Activated naive CD8-positive, alpha-beta T cell treated with anti-CD3 and anti-CD28 coated beads, Interleukin-2, amount 10 ng/mL, durations not matched to agents 7 days and 5 days (primary cell): Measurements from ENCODE around the gene GRIK3. TPM values are rescaled to one million over a fixed set of nuclear protein-coding genes. Genes with fewer than 3 reads are reported as not detected.

Experiments
- ATAC-seq: fragments of 150-1000 bp; cut with Tn5 transposase; one replicate; pipeline ENCODE4 v1.10.0; 2021; ENCODE audit warnings: low read depth, moderate library complexity
- POLR2A ChIA-PET: fragments of 350-600 bp; sonication (Branson Sonifier 250); formaldehyde crosslinking; loops from one replicate; lab custom pipeline; 2021; ENCODE audit warnings: antibody characterized with exemption; lab: Charles Lee
- DNase-seq: peaks from one replicate; pipeline ENCODE4 v3.0.0; 2021
- H3K27ac Mint-ChIP-seq: one replicate; pipeline ENCODE4 v1.8.0; 2022; ENCODE audit warnings: mild to moderate bottlenecking, mixed read lengths
- H3K27me3 Mint-ChIP-seq: one replicate; pipeline ENCODE4 v1.8.0; 2022; ENCODE audit warnings: mild to moderate bottlenecking, moderate library complexity, mixed read lengths
- H3K36me3 Mint-ChIP-seq: one replicate; pipeline ENCODE4 v1.8.0; 2021; ENCODE audit warnings: mild to moderate bottlenecking, mixed read lengths
- H3K4me1 Mint-ChIP-seq: one replicate; pipeline ENCODE4 v1.8.0; 2021; ENCODE audit warnings: mixed read lengths
- H3K4me3 Mint-ChIP-seq: one replicate; pipeline ENCODE4 v1.8.0; 2022; ENCODE audit warnings: mild to moderate bottlenecking, moderate library complexity, mixed read lengths
- H3K9me3 Mint-ChIP-seq: one replicate; pipeline ENCODE4 v1.8.0; 2021; ENCODE audit warnings: mixed read lengths
- total RNA-seq, 2 experiments: library from RNA; stranded (reverse); gene quantifications; one replicate each; pipeline ENCODE4 v1.2.3, GENCODE V29; 2021

GRIK3 gene
- total RNA-seq, 2 experiments from 2014 or later, result not detected

GRCh38 chr1:36884029-36884701, 150.2 kb downstream of the GRIK3 start:
- ATAC-seq, result no peak
- DNase-seq, result no peak
- no peak overlapping the region for H3K27ac Mint-ChIP-seq
- POLR2A ChIA-PET, result no interaction called here
- no peaks in the 10 kb centered on the region for H3K36me3 Mint-ChIP-seq
- H3K27me3 Mint-ChIP-seq, result peaks cover 1% of the 10 kb centered on the region
- H3K9me3 Mint-ChIP-seq, result no peaks in the 10 kb centered on the region
- no peaks in the 10 kb centered on the region for H3K4me1 Mint-ChIP-seq
- H3K4me3 Mint-ChIP-seq, result no peak overlapping the region

- Mint-ChIP-seq H3K27ac (no peak overlapping the region), H3K36me3 (no peaks in the 10 kb centered on the region), H3K27me3 (peaks cover 1% of the 10 kb centered on the region), H3K9me3 (no peaks in the 10 kb centered on the region), H3K4me1 (no peaks in the 10 kb centered on the region), H3K4me3 (no peak overlapping the region)
- POLR2A ChIA-PET, result no interaction called here
- ATAC-seq (no peak), DNase-seq (no peak)
Observed at GRCh38 chr1:36883315-36883949, 150.9 kb downstream of the GRIK3 start.

GRCh38 chr1:36882536-36883285, 151.6 kb downstream of the GRIK3 start:
- H3K4me3 Mint-ChIP-seq, result no peak overlapping the region
- peaks cover 4% of the 10 kb centered on the region for H3K27me3 Mint-ChIP-seq
- no peaks in the 10 kb centered on the region for H3K36me3 Mint-ChIP-seq
- no peaks in the 10 kb centered on the region for H3K9me3 Mint-ChIP-seq
- DNase-seq (no peak), ATAC-seq (no peak)
- POLR2A ChIA-PET, result no interaction called here
- no peaks in the 10 kb centered on the region for H3K4me1 Mint-ChIP-seq
- H3K27ac Mint-ChIP-seq, result no peak overlapping the region

GRCh38 chr1:36881541-36881940, 152.8 kb downstream of the GRIK3 start:
- H3K27me3 Mint-ChIP-seq, result peaks cover 6% of the 10 kb centered on the region
- H3K36me3 Mint-ChIP-seq, result no peaks in the 10 kb centered on the region
- POLR2A ChIA-PET, result no interaction called here
- H3K9me3 Mint-ChIP-seq, result no peaks in the 10 kb centered on the region
- no peak overlapping the region for H3K27ac Mint-ChIP-seq
- no peaks in the 10 kb centered on the region for H3K4me1 Mint-ChIP-seq
- DNase-seq (no peak), ATAC-seq (no peak)
- H3K4me3 Mint-ChIP-seq, result no peak overlapping the region

GRCh38 chr1:36881068-36881405, 153.3 kb downstream of the GRIK3 start:
- no peaks in the 10 kb centered on the region for H3K9me3 Mint-ChIP-seq
- H3K27me3 Mint-ChIP-seq, result peaks cover 6% of the 10 kb centered on the region
- no peak overlapping the region for H3K27ac Mint-ChIP-seq

GRCh38 chr1:36880155-36881067, 153.9 kb downstream of the GRIK3 start:
- no peaks in the 10 kb centered on the region for H3K4me1 Mint-ChIP-seq
- no peak overlapping the region for H3K4me3 Mint-ChIP-seq
- ATAC-seq (no peak), DNase-seq (no peak)
- no peaks in the 10 kb centered on the region for H3K9me3 Mint-ChIP-seq
- H3K27me3 Mint-ChIP-seq, result peaks cover 7% of the 10 kb centered on the region
- H3K36me3 Mint-ChIP-seq, result no peaks in the 10 kb centered on the region
- POLR2A ChIA-PET, result no interaction called here
- no peak overlapping the region for H3K27ac Mint-ChIP-seq

More at GRCh38 chr1:36881068-36881405, 153.3 kb downstream of the GRIK3 start:
- no peaks in the 10 kb centered on the region for H3K36me3 Mint-ChIP-seq
- DNase-seq (no peak), ATAC-seq (no peak)
- no peaks in the 10 kb centered on the region for H3K4me1 Mint-ChIP-seq
- no peak overlapping the region for H3K4me3 Mint-ChIP-seq
- POLR2A ChIA-PET, result no interaction called here

GRCh38 chr1:36879613-36880012, 154.7 kb downstream of the GRIK3 start:
- H3K4me3 Mint-ChIP-seq, result no peak overlapping the region
- no peak for DNase-seq
- no peak for ATAC-seq

GRCh38 chr1:36876990-36877389, 157.3 kb downstream of the GRIK3 start:
- H3K27me3 Mint-ChIP-seq, result peaks cover 8% of the 10 kb centered on the region
- no peak overlapping the region for H3K4me3 Mint-ChIP-seq
- POLR2A ChIA-PET, result no interaction called here
- no peak overlapping the region for H3K27ac Mint-ChIP-seq
- H3K4me1 Mint-ChIP-seq, result no peaks in the 10 kb centered on the region
- H3K36me3 Mint-ChIP-seq, result no peaks in the 10 kb centered on the region
- no peaks in the 10 kb centered on the region for H3K9me3 Mint-ChIP-seq
- DNase-seq, result no peak
- ATAC-seq, result no peak

More at GRCh38 chr1:36879613-36880012, 154.7 kb downstream of the GRIK3 start:
- no peak overlapping the region for H3K27ac Mint-ChIP-seq
- H3K36me3 Mint-ChIP-seq, result no peaks in the 10 kb centered on the region
- H3K9me3 Mint-ChIP-seq, result no peaks in the 10 kb centered on the region
- H3K27me3 Mint-ChIP-seq, result peaks cover 9% of the 10 kb centered on the region
- no peaks in the 10 kb centered on the region for H3K4me1 Mint-ChIP-seq
- POLR2A ChIA-PET, result no interaction called here

- no peak for DNase-seq
- H3K36me3 Mint-ChIP-seq, result no peaks in the 10 kb centered on the region
- H3K27ac Mint-ChIP-seq, result no peak overlapping the region
- peaks cover 8% of the 10 kb centered on the region for H3K27me3 Mint-ChIP-seq
- no peak overlapping the region for H3K4me3 Mint-ChIP-seq
- POLR2A ChIA-PET, result no interaction called here
- H3K9me3 Mint-ChIP-seq, result no peaks in the 10 kb centered on the region
- no peak for ATAC-seq
- H3K4me1 Mint-ChIP-seq, result no peaks in the 10 kb centered on the region
Observed at GRCh38 chr1:36874271-36875060, 159.8 kb downstream of the GRIK3 start.

- Mint-ChIP-seq H3K27me3 (peaks cover 6% of the 10 kb centered on the region), H3K36me3 (no peaks in the 10 kb centered on the region), H3K4me1 (no peaks in the 10 kb centered on the region), H3K4me3 (no peak overlapping the region), H3K27ac (no peak overlapping the region), H3K9me3 (no peaks in the 10 kb centered on the region)
- POLR2A ChIA-PET, result no interaction called here
- DNase-seq (no peak), ATAC-seq (no peak)
Observed at GRCh38 chr1:36872858-36873257, 161.5 kb downstream of the GRIK3 start.

GRCh38 chr1:36872126-36872754, 162.1 kb downstream of the GRIK3 start:
- ATAC-seq (no peak), DNase-seq (no peak)
- Mint-ChIP-seq H3K4me1 (no peaks in the 10 kb centered on the region), H3K27ac (no peak overlapping the region), H3K27me3 (peaks cover 4% of the 10 kb centered on the region), H3K36me3 (no peaks in the 10 kb centered on the region), H3K4me3 (no peak overlapping the region), H3K9me3 (no peaks in the 10 kb centered on the region)
- POLR2A ChIA-PET, result no interaction called here
